Measurements from ENCODE around the gene GPD2.

GPD2 gene

GRCh38 chr2:156423674-156424282 lies 12.4 kb upstream of the GPD2 start:
- H3K27me3 Mint-ChIP-seq = peaks cover 22% of the 10 kb centered on the region
- no peaks in the 10 kb centered on the region for H3K36me3 Mint-ChIP-seq
- H3K27ac Mint-ChIP-seq = no peak overlapping the region
- CTCF ChIA-PET = no interaction called here
- no peak for DNase-seq
- H3K4me1 Mint-ChIP-seq = no peaks in the 10 kb centered on the region
- no peaks in the 10 kb centered on the region for H3K9me3 Mint-ChIP-seq
- no peak overlapping the region for H3K4me3 Mint-ChIP-seq

- Mint-ChIP-seq H3K9me3 (no peaks in the 10 kb centered on the region), H3K27me3 (peaks cover 12% of the 10 kb centered on the region), H3K4me1 (peaks cover 15% of the 10 kb centered on the region), H3K4me3 (no peak overlapping the region), H3K36me3 (no peaks in the 10 kb centered on the region), H3K27ac (no peak overlapping the region)
- CTCF ChIA-PET = no interaction called here
- no peak for DNase-seq
Measured at GRCh38 chr2:156427074-156427473, 9.1 kb upstream of the GPD2 start.

- CTCF ChIA-PET = interaction anchor here (1.7 kb wide), 1 partner anchor 160 kb away, joined by 4 read pairs; no protein-coding TSS in a partner anchor
- peaks cover 18% of the 10 kb centered on the region for H3K4me1 Mint-ChIP-seq
- H3K27me3 Mint-ChIP-seq = peaks cover 4% of the 10 kb centered on the region
- H3K9me3 Mint-ChIP-seq = no peaks in the 10 kb centered on the region
- DNase-seq = no peak
- no peak overlapping the region for H3K4me3 Mint-ChIP-seq
- no peaks in the 10 kb centered on the region for H3K36me3 Mint-ChIP-seq
- H3K27ac Mint-ChIP-seq = no peak overlapping the region
Measured at GRCh38 chr2:156429211-156429610, 7.0 kb upstream of the GPD2 start.

- no peak for DNase-seq
- Mint-ChIP-seq H3K27me3 (peaks cover 4% of the 10 kb centered on the region), H3K9me3 (no peaks in the 10 kb centered on the region), H3K4me3 (no peak overlapping the region), H3K4me1 (peaks cover 18% of the 10 kb centered on the region), H3K36me3 (no peaks in the 10 kb centered on the region), H3K27ac (no peak overlapping the region)
- CTCF ChIA-PET = interaction anchor here (2.4 kb wide), 1 partner anchor 95 kb away, joined by 7 read pairs; no protein-coding TSS in a partner anchor
Measured at GRCh38 chr2:156430236-156430979, 5.8 kb upstream of the GPD2 start.

- Mint-ChIP-seq H3K4me1 (peaks cover 18% of the 10 kb centered on the region), H3K27ac (no peak overlapping the region), H3K27me3 (peaks cover 8% of the 10 kb centered on the region), H3K9me3 (no peaks in the 10 kb centered on the region), H3K36me3 (no peaks in the 10 kb centered on the region), H3K4me3 (no peak overlapping the region)
- CTCF ChIA-PET = interaction anchor here (2.4 kb wide), 1 partner anchor 96 kb away, joined by 7 read pairs; no protein-coding TSS in a partner anchor
- DNase-seq = no peak
Measured at GRCh38 chr2:156430980-156431358, 5.2 kb upstream of the GPD2 start.

- no peak overlapping the region for H3K27ac Mint-ChIP-seq
- H3K4me1 Mint-ChIP-seq = peaks cover 46% of the 10 kb centered on the region
- peaks cover 8% of the 10 kb centered on the region for H3K27me3 Mint-ChIP-seq
- H3K4me3 Mint-ChIP-seq = peak overlapping the region; percentile 47
- no peaks in the 10 kb centered on the region for H3K9me3 Mint-ChIP-seq
- DNase-seq = peak; percentile 25
- peaks cover 11% of the 10 kb centered on the region for H3K36me3 Mint-ChIP-seq
- CTCF ChIA-PET = no interaction called here
Measured at GRCh38 chr2:156434461-156435291, 1.5 kb upstream of the GPD2 start.

GRCh38 chr2:156435396-156435717 lies 822 bp upstream of the GPD2 start:
- H3K4me3 Mint-ChIP-seq = peak overlapping the region; percentile 85
- H3K36me3 Mint-ChIP-seq = peaks cover 11% of the 10 kb centered on the region
- H3K27me3 Mint-ChIP-seq = peaks cover 8% of the 10 kb centered on the region
- H3K27ac Mint-ChIP-seq = peak overlapping the region; percentile 9
- DNase-seq = no peak
- H3K4me1 Mint-ChIP-seq = peaks cover 47% of the 10 kb centered on the region
- no peaks in the 10 kb centered on the region for H3K9me3 Mint-ChIP-seq
- CTCF ChIA-PET = interaction anchor here (1.8 kb wide), 1 partner anchor 101 kb away, joined by 5 read pairs; no protein-coding TSS in a partner anchor

- Mint-ChIP-seq H3K4me1 (peaks cover 35% of the 10 kb centered on the region), H3K36me3 (peaks cover 14% of the 10 kb centered on the region), H3K27me3 (peaks cover 8% of the 10 kb centered on the region), H3K9me3 (no peaks in the 10 kb centered on the region), H3K27ac (peak overlapping the region; percentile 80), H3K4me3 (peak overlapping the region; percentile 85)
- CTCF ChIA-PET = interaction anchor here (1.4 to 1.9 kb wide), 3 partner anchors 102 to 866 kb away, joined by 3 to 6 read pairs (median 5); no protein-coding TSS in a partner anchor
- peak; percentile 42 for DNase-seq
Measured at GRCh38 chr2:156436497-156437085, 412 bp downstream of the GPD2 start.

GRCh38 chr2:156437272-156437930 lies 1.2 kb downstream of the GPD2 start:
- DNase-seq = no peak
- peak overlapping the region; percentile 80 for H3K27ac Mint-ChIP-seq

GRCh38 chr2:156437931-156438410 lies 1.8 kb downstream of the GPD2 start:
- Mint-ChIP-seq H3K4me3 (peak overlapping the region; percentile 85), H3K36me3 (peaks cover 16% of the 10 kb centered on the region), H3K9me3 (no peaks in the 10 kb centered on the region), H3K4me1 (peaks cover 32% of the 10 kb centered on the region), H3K27me3 (peaks cover 8% of the 10 kb centered on the region), H3K27ac (no peak overlapping the region)
- CTCF ChIA-PET = interaction anchor here (1.2 to 1.9 kb wide), 3 partner anchors 103 to 151 kb away, joined by 4 to 6 read pairs (median 6); no protein-coding TSS in a partner anchor
- DNase-seq = no peak

More at GRCh38 chr2:156437272-156437930, 1.2 kb downstream of the GPD2 start:
- H3K4me1 Mint-ChIP-seq = peaks cover 33% of the 10 kb centered on the region
- peaks cover 14% of the 10 kb centered on the region for H3K36me3 Mint-ChIP-seq
- CTCF ChIA-PET = interaction anchor here (1.3 to 1.9 kb wide), 4 partner anchors 103 to 865 kb away, joined by 3 to 6 read pairs (median 4); no protein-coding TSS in a partner anchor
- peaks cover 8% of the 10 kb centered on the region for H3K27me3 Mint-ChIP-seq
- H3K9me3 Mint-ChIP-seq = no peaks in the 10 kb centered on the region
- H3K4me3 Mint-ChIP-seq = peak overlapping the region; percentile 85

GRCh38 chr2:156443089-156443488 lies 6.9 kb downstream of the GPD2 start:
- no peak for DNase-seq
- CTCF ChIA-PET = no interaction called here
- H3K4me3 Mint-ChIP-seq = no peak overlapping the region
- no peak overlapping the region for H3K27ac Mint-ChIP-seq
- no peaks in the 10 kb centered on the region for H3K9me3 Mint-ChIP-seq
- peaks cover 13% of the 10 kb centered on the region for H3K36me3 Mint-ChIP-seq
- no peaks in the 10 kb centered on the region for H3K27me3 Mint-ChIP-seq
- H3K4me1 Mint-ChIP-seq = peaks cover 15% of the 10 kb centered on the region

GRCh38 chr2:156445296-156446220 lies 9.4 kb downstream of the GPD2 start:
- no peak for DNase-seq
- CTCF ChIA-PET = interaction anchor here (0.7 kb wide), 1 partner anchor 557 kb away, joined by 3 read pairs; no protein-coding TSS in a partner anchor
- H3K4me1 Mint-ChIP-seq = no peaks in the 10 kb centered on the region
- peaks cover 20% of the 10 kb centered on the region for H3K36me3 Mint-ChIP-seq
- peaks cover 7% of the 10 kb centered on the region for H3K9me3 Mint-ChIP-seq
- no peak overlapping the region for H3K4me3 Mint-ChIP-seq
- no peaks in the 10 kb centered on the region for H3K27me3 Mint-ChIP-seq
- no peak overlapping the region for H3K27ac Mint-ChIP-seq

All from activated naive CD4-positive, alpha-beta T cell treated with anti-CD3 and anti-CD28 coated beads, Interleukin-2, amount 10 ng/mL, durations not matched to agents 7 days and 5 days (primary cell).